Tibial artery (tissue), 4 donors: ENCODE measurements around the gene TARBP1.

Experiments used
- DNase-seq, 2 donors: peaks; one replicate each; pipeline ENCODE4 v3.0.0-alpha.2; 2019
- H3K27ac ChIP-seq, 2 donors: fragments of 200-600 bp; sonication (generic) in 1 of 2; 1 replicate in 1 of 2; 2 replicates in 1 of 2; pipeline ENCODE4 v1.5.1; 2018 to 2019; ENCODE audit warnings: mild to moderate bottlenecking in 1 of 2
- H3K27me3 ChIP-seq, 2 donors: fragments of 200-600 bp; sonication (generic) in 1 of 2; one replicate each; pipeline versions ENCODE4 v1.5.1 to v1.6.0; 2016 to 2019
- H3K36me3 ChIP-seq, 3 donors: fragments of 200-600 bp; sonication (generic) in 2 of 3; one replicate each; pipeline ENCODE4 v1.5.1; 2016 to 2019; ENCODE audit warnings: mild to moderate bottlenecking in 2 of 3
- H3K4me1 ChIP-seq, 4 donors: fragments of 200-600 bp; sonication (generic) in 2 of 4; 1 replicate in 3 of 4; 2 replicates in 1 of 4; pipeline ENCODE4 v1.5.1; 2016 to 2019
- H3K4me3 ChIP-seq, 2 donors: fragments of 200-600 bp; sonication (generic) in 1 of 2; 1 replicate in 1 of 2; 2 replicates in 1 of 2; pipeline ENCODE4 v1.5.1; 2018 to 2019; ENCODE audit warnings: mild to moderate bottlenecking in 2 of 2
- H3K9me3 ChIP-seq, 3 donors: fragments of 200-600 bp; sonication (generic) in 1 of 3; one replicate each; pipeline ENCODE4 v1.5.1; 2016 to 2019
- intact Hi-C: fragments of 100-400 bp; cut with DNase I; formaldehyde crosslinking; loops from one replicate; pipeline ENCODE4 v1.15.0; 2023; ENCODE audit warnings: low total_unique reads
- TF ChIP-seq, protein P1 (sequence below), 2 experiments: fragments of 200-600 bp in 1 of 2; fragments of 450-650 bp in 1 of 2; IDR thresholded peaks; one replicate each; pipeline ENCODE4 v1.5.1; 2017 to 2019; ENCODE audit warnings: antibody characterized with exemption in 2 of 2, mild to moderate bottlenecking in 1 of 2, moderate library complexity in 1 of 2

The TARBP1 gene

GRCh38 chr1:234503193-234504050 is 24.4 kb upstream of the TARBP1 start:
- DNase-seq: no peak
- TF ChIP-seq, protein P1, sequence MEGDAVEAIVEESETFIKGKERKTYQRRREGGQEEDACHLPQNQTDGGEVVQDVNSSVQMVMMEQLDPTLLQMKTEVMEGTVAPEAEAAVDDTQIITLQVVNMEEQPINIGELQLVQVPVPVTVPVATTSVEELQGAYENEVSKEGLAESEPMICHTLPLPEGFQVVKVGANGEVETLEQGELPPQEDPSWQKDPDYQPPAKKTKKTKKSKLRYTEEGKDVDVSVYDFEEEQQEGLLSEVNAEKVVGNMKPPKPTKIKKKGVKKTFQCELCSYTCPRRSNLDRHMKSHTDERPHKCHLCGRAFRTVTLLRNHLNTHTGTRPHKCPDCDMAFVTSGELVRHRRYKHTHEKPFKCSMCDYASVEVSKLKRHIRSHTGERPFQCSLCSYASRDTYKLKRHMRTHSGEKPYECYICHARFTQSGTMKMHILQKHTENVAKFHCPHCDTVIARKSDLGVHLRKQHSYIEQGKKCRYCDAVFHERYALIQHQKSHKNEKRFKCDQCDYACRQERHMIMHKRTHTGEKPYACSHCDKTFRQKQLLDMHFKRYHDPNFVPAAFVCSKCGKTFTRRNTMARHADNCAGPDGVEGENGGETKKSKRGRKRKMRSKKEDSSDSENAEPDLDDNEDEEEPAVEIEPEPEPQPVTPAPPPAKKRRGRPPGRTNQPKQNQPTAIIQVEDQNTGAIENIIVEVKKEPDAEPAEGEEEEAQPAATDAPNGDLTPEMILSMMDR (IDR thresholded peaks at IDR 0.05): no peak
- intact Hi-C loops: loop anchor here (5.0 kb wide), 1 partner anchor 34 kb away; no protein-coding TSS in a partner anchor
- Histone ChIP-seq H3K9me3 (no peaks in the 10 kb centered on the region), H3K27ac (peak overlapping the region; percentile 43 to 60), H3K27me3 (no peaks in the 10 kb centered on the region), H3K36me3 (no peaks in the 10 kb centered on the region), H3K4me3 (no peak overlapping the region), H3K4me1 (peaks cover 0 to 42% (median 22%) of the 10 kb centered on the region in 4 donors)

DNA sequence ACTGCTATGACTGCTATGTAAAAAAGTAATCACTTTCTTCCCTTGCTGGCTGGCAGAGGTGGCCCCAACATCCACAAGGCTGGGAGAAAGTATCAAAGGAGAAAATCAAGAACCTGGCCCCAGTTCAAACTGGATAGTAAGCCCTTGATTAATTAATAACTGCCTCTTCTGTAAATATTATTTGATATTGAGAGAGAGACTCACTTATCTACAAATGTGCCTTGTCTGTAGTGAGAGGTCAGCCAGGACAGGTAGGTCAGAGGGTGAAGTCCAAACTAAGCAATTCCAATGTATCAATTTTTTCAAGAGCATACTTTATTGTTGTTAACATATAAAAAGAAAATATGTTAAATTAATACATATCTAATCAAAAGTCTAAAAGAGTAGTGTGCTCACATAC is 23.8 kb upstream of the TARBP1 start:
- DNase-seq: no peak
- no peaks in the 10 kb centered on the region for H3K27me3 ChIP-seq
- intact Hi-C loops: loop anchor here (5.0 kb wide), 1 partner anchor 35 kb away; no protein-coding TSS in a partner anchor
- no peaks in the 10 kb centered on the region for H3K9me3 ChIP-seq
- peaks cover 0 to 42% (median 22%) of the 10 kb centered on the region in 4 donors for H3K4me1 ChIP-seq
- TF ChIP-seq, protein P1 (IDR thresholded peaks at IDR 0.05): no peak
- peak overlapping the region; percentile 43 to 60 for H3K27ac ChIP-seq
- H3K4me3 ChIP-seq: no peak overlapping the region
- no peaks in the 10 kb centered on the region for H3K36me3 ChIP-seq

GRCh38 chr1:234500269-234500668 is 21.3 kb upstream of the TARBP1 start:
- H3K27ac ChIP-seq: peak overlapping the region; percentile 84

DNA sequence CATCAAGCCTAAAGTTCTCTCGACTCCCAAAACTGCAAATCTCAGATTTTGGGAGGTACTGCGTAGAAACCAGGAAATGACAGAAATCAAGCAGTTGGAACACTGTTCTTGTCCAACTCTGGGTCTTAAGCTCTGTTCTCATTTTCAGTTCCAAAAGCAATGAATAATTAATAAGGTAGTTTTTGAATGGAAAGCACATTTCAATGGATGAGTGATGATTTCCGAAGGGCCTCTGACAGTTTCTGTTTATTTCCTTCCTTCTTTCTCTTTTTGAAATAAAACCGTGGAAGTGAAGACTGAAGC is 20.9 kb upstream of the TARBP1 start:
- intact Hi-C loops: loop anchor here (2.0 to 5.0 kb wide), 2 partner anchors 37 to 585 kb away; no protein-coding TSS in a partner anchor
- no peak for DNase-seq
- Histone ChIP-seq H3K9me3 (no peaks in the 10 kb centered on the region), H3K4me1 (peaks cover 0 to 50% (median 28%) of the 10 kb centered on the region in 4 donors), H3K36me3 (no peaks in the 10 kb centered on the region), H3K27me3 (no peaks in the 10 kb centered on the region), H3K4me3 (peak overlapping the region; percentile 30 to 37), H3K27ac (peak overlapping the region; percentile 84)
- TF ChIP-seq, protein P1 (IDR thresholded peaks at IDR 0.05): no peak

More at GRCh38 chr1:234500269-234500668, 21.3 kb upstream of the TARBP1 start:
- H3K9me3 ChIP-seq: no peaks in the 10 kb centered on the region
- intact Hi-C loops: loop anchor here (5.0 kb wide), 1 partner anchor 37 kb away; no protein-coding TSS in a partner anchor
- peak in 1 of 2 donors; percentile 50 for DNase-seq
- no peaks in the 10 kb centered on the region for H3K27me3 ChIP-seq
- TF ChIP-seq, protein P1 (IDR thresholded peaks at IDR 0.05): no peak
- peaks cover 0 to 47% (median 24%) of the 10 kb centered on the region in 4 donors for H3K4me1 ChIP-seq
- H3K4me3 ChIP-seq: no peak overlapping the region
- H3K36me3 ChIP-seq: no peaks in the 10 kb centered on the region

DNA sequence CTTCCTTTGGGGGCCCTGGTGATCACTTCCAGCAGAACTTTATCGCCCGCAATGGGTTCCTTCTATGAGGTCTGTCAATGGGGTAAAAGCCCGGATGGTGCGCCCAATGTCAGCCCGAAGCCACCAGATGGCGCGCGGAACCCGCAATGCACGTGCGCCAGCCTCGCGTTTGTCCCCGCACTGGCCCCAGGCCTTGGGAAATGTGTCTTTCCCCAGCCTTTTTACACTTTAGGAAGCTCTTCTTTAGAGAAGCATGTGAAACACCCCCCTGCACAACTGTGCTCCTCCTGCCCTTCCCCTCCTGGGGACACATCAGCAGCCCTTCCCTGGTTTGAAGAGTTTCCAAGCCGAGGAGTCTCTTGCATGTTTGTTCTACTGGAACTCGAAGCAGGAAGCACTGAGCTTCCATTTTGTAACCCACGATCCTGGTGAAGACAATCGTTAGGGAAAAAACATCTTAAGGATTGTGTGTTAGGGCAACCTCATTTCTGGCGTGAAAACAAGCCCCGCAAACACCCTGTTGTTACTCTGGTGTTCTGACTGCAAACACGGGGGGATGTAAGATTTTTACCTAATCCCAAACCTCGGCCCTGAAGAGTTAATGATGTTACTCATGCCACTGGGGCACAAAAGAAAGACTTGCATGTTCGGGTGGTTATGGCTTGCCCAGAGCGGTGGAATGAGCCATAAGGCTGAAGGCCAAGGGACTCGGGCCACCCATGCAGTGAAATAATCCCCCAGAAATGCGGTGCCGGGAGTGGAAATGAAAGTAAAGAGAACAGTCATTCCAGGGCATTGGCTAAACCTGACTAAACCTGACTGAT is 20.4 kb upstream of the TARBP1 start:
- Histone ChIP-seq H3K36me3 (no peaks in the 10 kb centered on the region), H3K4me3 (peak overlapping the region; percentile 30 to 37), H3K9me3 (no peaks in the 10 kb centered on the region), H3K27ac (peak overlapping the region; percentile 84), H3K27me3 (no peaks in the 10 kb centered on the region), H3K4me1 (peaks cover 0 to 51% (median 30%) of the 10 kb centered on the region in 4 donors)
- intact Hi-C loops: loop anchor here (2.0 kb wide), 1 partner anchor 585 kb away; no protein-coding TSS in a partner anchor
- TF ChIP-seq, protein P1 (IDR thresholded peaks at IDR 0.05): peak; percentile 97 to 98
- DNase-seq: peak; percentile 92 to 96
